Measurements from ENCODE around the gene COG7. TPM values are rescaled to one million over a fixed set of nuclear protein-coding genes. Genes with fewer than 3 reads are reported as not detected.

COG7 gene
- total RNA-seq, 1 donor from 2014 or later = 21.4 TPM

DNA sequence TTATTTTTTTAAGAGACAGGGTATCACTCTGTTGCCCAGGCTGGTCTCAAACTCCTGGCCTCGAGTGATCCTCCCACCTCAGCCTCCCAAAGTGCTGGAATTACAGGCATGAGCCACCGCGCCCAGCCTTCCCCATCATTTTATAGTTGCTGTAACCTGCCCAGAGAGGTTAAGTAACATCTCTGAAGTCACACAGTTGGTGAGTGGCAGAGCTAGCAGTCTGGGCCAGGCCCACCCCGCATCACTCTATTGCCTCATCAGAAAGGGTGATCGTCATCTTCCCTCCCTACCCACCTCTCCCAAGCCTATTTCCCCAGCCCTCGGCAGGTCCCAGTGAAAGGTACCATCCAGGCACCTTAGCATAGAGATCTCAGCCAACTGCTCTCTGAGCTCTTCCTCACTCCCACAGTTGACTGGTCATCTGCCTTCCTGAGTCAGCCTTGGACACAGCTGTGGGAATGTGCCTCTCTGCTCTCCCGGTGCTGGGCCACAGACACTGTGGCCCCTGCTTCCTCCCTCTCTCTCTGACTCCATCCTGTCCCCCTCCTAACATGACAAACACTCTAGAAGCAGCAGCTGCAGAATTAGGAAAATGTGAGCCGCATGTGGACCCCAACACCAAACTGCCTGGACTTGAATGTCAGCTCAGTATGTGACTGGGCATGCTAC lies 93.8 kb downstream of the COG7 start:
- H3K36me3 ChIP-seq = no peaks in the 10 kb centered on the region
- no peaks in the 10 kb centered on the region for H3K4me1 ChIP-seq
- no peaks in the 10 kb centered on the region for H3K9me3 ChIP-seq
- no peak overlapping the region for H3K4me3 ChIP-seq
- H3K27me3 ChIP-seq = no peaks in the 10 kb centered on the region
- H3K27ac ChIP-seq = no peak overlapping the region
- intact Hi-C loops (cut with DNase I) = no loop called here
- TF ChIP-seq POLR2AphosphoS5 (IDR thresholded peaks at IDR 0.05; ENCODE audit: insufficient read depth in 1 of 2, low read depth in 1 of 2) = no peak
- TF ChIP-seq, protein P1, sequence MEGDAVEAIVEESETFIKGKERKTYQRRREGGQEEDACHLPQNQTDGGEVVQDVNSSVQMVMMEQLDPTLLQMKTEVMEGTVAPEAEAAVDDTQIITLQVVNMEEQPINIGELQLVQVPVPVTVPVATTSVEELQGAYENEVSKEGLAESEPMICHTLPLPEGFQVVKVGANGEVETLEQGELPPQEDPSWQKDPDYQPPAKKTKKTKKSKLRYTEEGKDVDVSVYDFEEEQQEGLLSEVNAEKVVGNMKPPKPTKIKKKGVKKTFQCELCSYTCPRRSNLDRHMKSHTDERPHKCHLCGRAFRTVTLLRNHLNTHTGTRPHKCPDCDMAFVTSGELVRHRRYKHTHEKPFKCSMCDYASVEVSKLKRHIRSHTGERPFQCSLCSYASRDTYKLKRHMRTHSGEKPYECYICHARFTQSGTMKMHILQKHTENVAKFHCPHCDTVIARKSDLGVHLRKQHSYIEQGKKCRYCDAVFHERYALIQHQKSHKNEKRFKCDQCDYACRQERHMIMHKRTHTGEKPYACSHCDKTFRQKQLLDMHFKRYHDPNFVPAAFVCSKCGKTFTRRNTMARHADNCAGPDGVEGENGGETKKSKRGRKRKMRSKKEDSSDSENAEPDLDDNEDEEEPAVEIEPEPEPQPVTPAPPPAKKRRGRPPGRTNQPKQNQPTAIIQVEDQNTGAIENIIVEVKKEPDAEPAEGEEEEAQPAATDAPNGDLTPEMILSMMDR (IDR thresholded peaks at IDR 0.05) = no peak
- no peak for TF ChIP-seq POLR2A (IDR thresholded peaks at IDR 0.05)
- no peak for DNase-seq (ENCODE audit: extremely low spot score in 2 of 2)

DNA sequence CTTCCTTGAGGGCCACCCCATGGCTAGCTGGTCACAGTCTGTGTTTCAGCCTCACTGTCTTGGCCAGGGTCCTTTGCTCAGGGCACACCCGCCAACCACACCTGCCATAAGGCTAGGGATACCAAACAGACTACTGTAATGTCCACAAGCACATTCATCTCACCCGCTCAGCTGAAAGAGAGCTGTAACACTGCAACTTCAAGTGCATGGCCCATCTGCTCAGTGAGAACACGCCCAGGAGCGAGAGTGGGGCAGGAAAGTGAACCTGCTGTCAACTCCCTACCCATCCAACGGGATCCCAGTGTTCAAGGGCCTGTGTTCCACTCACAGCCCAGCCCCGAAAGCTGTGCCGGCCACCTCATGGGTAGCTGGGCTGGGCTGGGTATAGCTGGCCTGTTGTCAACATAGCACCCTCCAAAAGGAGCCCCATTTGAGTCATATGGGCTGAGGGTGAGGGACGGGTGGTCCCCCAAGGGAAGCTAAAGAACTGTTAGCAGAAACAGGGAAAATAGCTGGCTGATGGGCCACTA lies 95.2 kb downstream of the COG7 start:
- Histone ChIP-seq H3K27me3 (no peaks in the 10 kb centered on the region), H3K36me3 (no peaks in the 10 kb centered on the region), H3K9me3 (no peaks in the 10 kb centered on the region), H3K27ac (no peak overlapping the region), H3K4me1 (no peaks in the 10 kb centered on the region), H3K4me3 (no peak overlapping the region)
- no peak for TF ChIP-seq POLR2AphosphoS5 (IDR thresholded peaks at IDR 0.05; ENCODE audit: insufficient read depth in 1 of 2, low read depth in 1 of 2)
- TF ChIP-seq POLR2A (IDR thresholded peaks at IDR 0.05) = no peak
- TF ChIP-seq, protein P1 (IDR thresholded peaks at IDR 0.05) = no peak
- intact Hi-C loops (cut with DNase I) = no loop called here
- no peak for DNase-seq (ENCODE audit: extremely low spot score in 2 of 2)

GRCh38 chr16:23356941-23357340 lies 96.0 kb downstream of the COG7 start:
- DNase-seq (ENCODE audit: extremely low spot score in 2 of 2) = no peak
- no peaks in the 10 kb centered on the region for H3K27me3 ChIP-seq
- intact Hi-C loops (cut with DNase I) = no loop called here
- H3K36me3 ChIP-seq = no peaks in the 10 kb centered on the region
- no peaks in the 10 kb centered on the region for H3K4me1 ChIP-seq
- H3K27ac ChIP-seq = no peak overlapping the region
- TF ChIP-seq POLR2AphosphoS5 (IDR thresholded peaks at IDR 0.05; ENCODE audit: insufficient read depth in 1 of 2, low read depth in 1 of 2) (no peak), POLR2A (IDR thresholded peaks at IDR 0.05) (no peak)
- TF ChIP-seq, protein P1 (IDR thresholded peaks at IDR 0.05) = no peak
- H3K9me3 ChIP-seq = no peaks in the 10 kb centered on the region
- H3K4me3 ChIP-seq = no peak overlapping the region

- intact Hi-C loops (cut with DNase I) = no loop called here
- TF ChIP-seq POLR2A (IDR thresholded peaks at IDR 0.05) (no peak), POLR2AphosphoS5 (IDR thresholded peaks at IDR 0.05; ENCODE audit: insufficient read depth in 1 of 2, low read depth in 1 of 2) (no peak)
- TF ChIP-seq, protein P1 (IDR thresholded peaks at IDR 0.05) = no peak
- no peaks in the 10 kb centered on the region for H3K4me1 ChIP-seq
- H3K9me3 ChIP-seq = no peaks in the 10 kb centered on the region
- no peaks in the 10 kb centered on the region for H3K27me3 ChIP-seq
- H3K4me3 ChIP-seq = no peak overlapping the region
- H3K27ac ChIP-seq = no peak overlapping the region
- H3K36me3 ChIP-seq = no peaks in the 10 kb centered on the region
- no peak for DNase-seq (ENCODE audit: extremely low spot score in 2 of 2)
Measured at GRCh38 chr16:23355106-23355670, 97.8 kb downstream of the COG7 start.

DNA sequence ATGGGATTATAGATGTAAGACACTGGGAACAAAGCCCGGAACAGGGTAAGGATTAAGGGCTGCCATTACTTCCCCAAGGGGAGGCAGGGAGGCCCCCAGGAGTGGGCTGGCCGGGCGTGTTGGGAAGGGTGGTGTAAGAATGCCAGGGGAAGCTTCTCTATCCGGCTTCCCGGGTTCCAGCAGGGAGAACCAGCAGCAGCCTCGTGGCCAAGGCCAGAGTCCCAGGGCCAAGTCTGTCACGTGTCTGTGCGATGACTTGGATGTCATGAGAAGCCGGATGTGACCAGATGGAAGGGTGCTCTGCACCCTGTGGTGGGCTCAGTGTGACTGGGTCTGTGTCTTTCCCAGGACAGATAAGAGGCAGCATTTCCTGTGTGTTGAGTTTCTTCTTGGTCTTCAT lies 98.7 kb downstream of the COG7 start:
- TF ChIP-seq POLR2A (IDR thresholded peaks at IDR 0.05) (no peak), POLR2AphosphoS5 (IDR thresholded peaks at IDR 0.05; ENCODE audit: insufficient read depth in 1 of 2, low read depth in 1 of 2) (no peak)
- TF ChIP-seq, protein P1 (IDR thresholded peaks at IDR 0.05) = no peak
- Histone ChIP-seq H3K4me3 (no peak overlapping the region), H3K9me3 (no peaks in the 10 kb centered on the region), H3K27ac (no peak overlapping the region), H3K4me1 (no peaks in the 10 kb centered on the region), H3K27me3 (no peaks in the 10 kb centered on the region), H3K36me3 (no peaks in the 10 kb centered on the region)
- intact Hi-C loops (cut with DNase I) = no loop called here
- DNase-seq (ENCODE audit: extremely low spot score in 2 of 2) = no peak

Data from vagina (tissue), 2 donors.